Mucosa of descending colon (tissue), 3 donors: ENCODE measurements around the gene SEPTIN7. TPM values are rescaled to one million over a fixed set of nuclear protein-coding genes. Genes with fewer than 3 reads are reported as not detected.

Source experiments
- ATAC-seq: fragments of 200-7000 bp; cut with Tn5 transposase; one replicate; pipeline ENCODE4 v1.9.1; 2020; ENCODE audit warnings: mild to moderate bottlenecking, moderate library complexity
- DNase-seq, 3 donors: peaks; one replicate each; pipeline ENCODE4 v3.0.0-alpha.2; 2020
- H3K36me3 ChIP-seq: fragments of 200-600 bp; one replicate; pipeline ENCODE4 v1.8.0; 2021; ENCODE audit warnings: low read depth, mild to moderate bottlenecking
- H3K4me1 ChIP-seq: fragments of 200-600 bp; one replicate; pipeline ENCODE4 v1.8.0; 2021; ENCODE audit warnings: low read depth, mild to moderate bottlenecking
- H3K4me3 ChIP-seq: fragments of 200-600 bp; one replicate; pipeline ENCODE4 v1.8.0; 2021; ENCODE audit warnings: mild to moderate bottlenecking
- H3K9me3 ChIP-seq: fragments of 200-600 bp; one replicate; pipeline ENCODE4 v1.8.0; 2021; ENCODE audit warnings: mild to moderate bottlenecking
- CTCF ChIP-seq: fragments of 200-600 bp; IDR thresholded peaks from one replicate; pipeline ENCODE4 v1.8.0; 2022; ENCODE audit warnings: antibody characterized with exemption, mild to moderate bottlenecking
- intact Hi-C, 2 donors: fragments of 100-400 bp; cut with DNase I in 1 of 2; cut with micrococcal nuclease in 1 of 2; formaldehyde crosslinking; loops; one replicate each; pipeline versions ENCODE4 v1.11.0 to v1.11.1; 2022; cut with DNase I, micrococcal nuclease
- total RNA-seq, 3 donors: library from RNA; stranded (reverse); fragmentation: NEBNext Ultra II Directional in 2 of 3; extraction: Animal tissue kit (Norgen Biotek cat#: 25700) in 2 of 3; gene quantifications; one replicate each; pipeline versions ENCODE4 v1.2.1 to v1.2.4, GENCODE V29; 2021 to 2023
- donor health status: DM: no; HTN: no; CAD: no; lungs with moderate emphysema.
- donor health status: DM: no; HTN: no; CAD: no.
- donor health status: DM: no; HTN: yes; CAD: no.

The SEPTIN7 gene
- total RNA-seq, 3 donors from 2014 or later = 115 to 215 (median 126) TPM

- TF ChIP-seq CTCF = no peak
- ATAC-seq = no peak
- intact Hi-C loops = no loop called here
- Histone ChIP-seq H3K36me3 (no peaks in the 10 kb centered on the region), H3K9me3 (peaks cover 7% of the 10 kb centered on the region), H3K4me1 (no peaks in the 10 kb centered on the region), H3K4me3 (no peak overlapping the region)
- DNase-seq = no peak
Measured at GRCh38 chr7:35792472-35792871, 8.4 kb upstream of the SEPTIN7 start.

- no peaks in the 10 kb centered on the region for H3K4me1 ChIP-seq
- DNase-seq (no peak), ATAC-seq (no peak)
- H3K4me3 ChIP-seq = no peak overlapping the region
- no peaks in the 10 kb centered on the region for H3K36me3 ChIP-seq
- intact Hi-C loops = no loop called here
- TF ChIP-seq CTCF = no peak
- H3K9me3 ChIP-seq = peaks cover 7% of the 10 kb centered on the region
Measured at GRCh38 chr7:35792873-35793489, 7.9 kb upstream of the SEPTIN7 start.

GRCh38 chr7:35797311-35797710 lies 3.5 kb upstream of the SEPTIN7 start:
- Histone ChIP-seq H3K4me1 (peaks cover under 1% of the 10 kb centered on the region), H3K4me3 (no peak overlapping the region), H3K9me3 (no peaks in the 10 kb centered on the region), H3K36me3 (peaks cover 5% of the 10 kb centered on the region)
- DNase-seq = no peak
- ATAC-seq = no peak
- no peak for TF ChIP-seq CTCF
- intact Hi-C loops = no loop called here

- H3K4me1 ChIP-seq = peaks cover 9% of the 10 kb centered on the region
- intact Hi-C loops = loop anchor here in 1 of 2 donors (10.0 kb wide), 1 partner anchor 105 kb away; no protein-coding TSS in a partner anchor
- peaks cover 5% of the 10 kb centered on the region for H3K36me3 ChIP-seq
- peak; percentile 71 for ATAC-seq
- TF ChIP-seq CTCF = no peak
- peak overlapping the region; percentile 94 for H3K4me3 ChIP-seq
- peak; percentile 90 to 92 (median 91) for DNase-seq
- H3K9me3 ChIP-seq = no peaks in the 10 kb centered on the region
Measured at GRCh38 chr7:35799846-35800717, 775 bp upstream of the SEPTIN7 start.

GRCh38 chr7:35801392-35802101 lies 690 bp downstream of the SEPTIN7 start:
- Histone ChIP-seq H3K36me3 (peaks cover 5% of the 10 kb centered on the region), H3K4me1 (peaks cover 9% of the 10 kb centered on the region), H3K4me3 (peak overlapping the region; percentile 94), H3K9me3 (no peaks in the 10 kb centered on the region)
- ATAC-seq = peak; percentile 57
- DNase-seq = peak; percentile 71 to 86 (median 83)
- intact Hi-C loops = loop anchor here in 1 of 2 donors (10.0 kb wide), 1 partner anchor 103 kb away; no protein-coding TSS in a partner anchor
- peak; percentile 30 for TF ChIP-seq CTCF
